Erythroblast (primary cell): ENCODE measurements around the gene ATXN7.

Experiments used
- DNase-seq, 2 experiments: peaks; one replicate each; lab custom pipeline; 2025; lab: John Stamatoyannopoulos, UW
- GATA1 ChIP-seq: IDR thresholded peaks from 2 replicates; pipeline ENCODE4 v1.6.1; 2011; ENCODE audit warnings: low read depth, mild to moderate bottlenecking, control low read depth, low read length, moderate library complexity
- POLR2A ChIP-seq: IDR thresholded peaks from 2 replicates; pipeline ENCODE4 v1.6.1; 2011; ENCODE audit warnings: mild to moderate bottlenecking, low read length

Gene ATXN7

DNA sequence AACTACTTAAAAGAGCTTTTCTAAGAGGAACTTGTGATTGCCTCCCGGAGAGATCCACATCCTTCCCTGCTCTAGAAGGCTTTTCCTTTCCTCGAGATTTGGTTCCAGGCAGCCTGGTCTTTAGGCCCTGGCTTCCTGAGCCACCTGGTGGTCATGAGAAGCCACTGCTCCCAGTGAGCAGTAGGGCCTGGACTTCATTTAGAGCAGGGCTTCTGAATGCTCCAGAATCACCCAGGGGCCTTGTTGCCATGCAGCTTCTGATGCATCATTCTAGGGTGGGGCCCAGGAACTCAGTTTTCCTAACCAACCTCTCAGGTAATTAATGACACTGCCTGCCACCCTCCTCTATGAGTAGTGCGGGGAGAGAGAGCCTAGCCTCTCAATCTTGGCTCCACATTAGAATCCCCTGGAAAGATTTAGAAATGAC is 130.0 kb downstream of the ATXN7 start:
- peak; percentile 71 to 79 for DNase-seq
- no peak for TF ChIP-seq POLR2A
- TF ChIP-seq GATA1 = no peak

DNA sequence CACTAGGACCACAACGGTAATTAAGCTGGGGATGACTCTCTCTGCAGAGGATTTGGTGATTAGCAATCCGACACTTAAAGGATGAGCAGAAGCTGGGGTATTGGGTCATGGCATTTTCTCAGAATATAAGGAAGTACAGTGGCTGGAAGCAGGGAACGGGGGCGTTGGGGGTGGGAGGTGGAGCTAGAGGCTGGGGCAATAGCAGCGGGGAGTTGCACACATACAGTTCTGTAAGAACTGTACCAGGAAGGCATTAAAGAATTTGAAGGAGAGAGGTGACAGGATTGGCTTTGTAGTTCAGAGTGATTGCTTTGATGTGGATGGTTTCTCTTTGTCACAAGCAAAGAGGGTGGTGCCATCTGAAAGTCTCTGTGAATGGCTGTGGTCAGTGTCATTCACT is 131.4 kb downstream of the ATXN7 start:
- no peak for DNase-seq
- no peak for TF ChIP-seq POLR2A
- no peak for TF ChIP-seq GATA1

DNA sequence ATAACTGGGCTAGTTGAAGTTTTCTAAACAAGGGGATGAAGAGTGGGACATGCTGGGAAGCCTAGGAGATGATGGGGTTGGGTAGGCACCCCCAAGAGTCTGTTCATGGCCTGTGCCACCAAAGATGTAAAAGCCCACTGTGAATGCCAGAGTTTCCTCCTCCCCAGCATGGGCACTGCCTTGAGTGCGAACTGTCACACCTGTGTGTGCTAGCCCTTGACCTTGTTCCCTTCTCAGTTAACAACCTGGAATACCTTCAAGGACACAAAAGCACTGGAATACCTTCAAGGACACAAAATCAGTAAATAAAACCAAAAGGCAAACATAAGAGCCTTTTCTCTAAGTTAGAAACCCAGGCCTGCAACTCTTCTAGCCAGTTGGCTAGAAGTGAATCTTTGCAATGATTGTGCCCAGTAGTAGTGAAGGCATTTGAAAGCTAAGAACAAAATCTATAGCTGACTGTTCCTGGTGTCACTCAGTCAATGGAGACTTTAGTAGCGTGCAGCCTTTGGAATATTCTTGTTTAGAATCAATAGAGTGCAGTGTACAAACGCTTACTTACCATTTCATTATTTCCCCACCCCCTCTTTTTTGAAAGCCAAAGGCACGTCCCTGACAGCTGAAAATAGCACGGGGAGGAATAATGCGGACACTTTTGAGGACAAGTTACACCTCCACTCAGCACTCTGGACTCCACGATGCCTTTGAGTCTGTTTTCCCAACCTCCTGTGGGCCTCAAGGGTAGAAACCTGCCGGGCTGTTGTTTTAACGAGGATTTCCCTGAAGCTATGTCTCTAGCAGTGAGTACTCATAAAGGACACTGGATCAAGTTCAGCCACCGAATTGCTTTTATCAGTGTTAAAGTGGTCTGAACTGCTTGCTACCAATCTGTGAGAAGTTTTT is 135.4 kb downstream of the ATXN7 start:
- TF ChIP-seq POLR2A (no peak), GATA1 (no peak)

DNA sequence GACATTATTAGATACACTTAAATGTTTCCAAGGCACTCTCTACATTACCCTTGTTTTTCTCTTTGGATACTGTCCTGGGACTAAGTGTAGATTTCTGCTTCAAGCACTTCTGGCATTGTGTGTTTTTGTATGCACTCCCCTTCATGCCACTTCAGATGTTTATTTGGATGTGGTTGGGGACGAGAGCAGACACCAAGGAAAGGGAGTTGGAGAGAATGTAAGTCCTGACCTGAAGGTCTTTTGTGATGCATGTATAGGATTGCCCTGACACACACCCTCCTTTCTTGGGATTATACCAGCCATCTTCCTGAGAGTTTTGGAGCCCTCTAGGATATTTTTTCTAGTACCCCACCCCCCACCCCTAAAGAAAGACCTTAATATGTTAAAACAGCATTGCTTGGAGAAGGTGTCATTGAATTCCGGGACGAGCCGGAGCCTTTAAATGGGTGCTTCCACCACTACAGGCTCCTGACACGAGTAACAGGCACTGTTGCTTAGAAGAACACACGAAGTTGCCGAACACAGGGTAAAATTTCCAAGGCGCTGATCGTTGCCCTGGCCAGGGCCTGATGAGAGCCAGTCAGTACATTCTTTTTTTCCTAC is 136.9 kb downstream of the ATXN7 start:
- no peak for TF ChIP-seq POLR2A
- no peak for TF ChIP-seq GATA1
- no peak for DNase-seq

More for the DNA sequence above, 135.4 kb downstream of the ATXN7 start:
- DNase-seq = no peak

DNA sequence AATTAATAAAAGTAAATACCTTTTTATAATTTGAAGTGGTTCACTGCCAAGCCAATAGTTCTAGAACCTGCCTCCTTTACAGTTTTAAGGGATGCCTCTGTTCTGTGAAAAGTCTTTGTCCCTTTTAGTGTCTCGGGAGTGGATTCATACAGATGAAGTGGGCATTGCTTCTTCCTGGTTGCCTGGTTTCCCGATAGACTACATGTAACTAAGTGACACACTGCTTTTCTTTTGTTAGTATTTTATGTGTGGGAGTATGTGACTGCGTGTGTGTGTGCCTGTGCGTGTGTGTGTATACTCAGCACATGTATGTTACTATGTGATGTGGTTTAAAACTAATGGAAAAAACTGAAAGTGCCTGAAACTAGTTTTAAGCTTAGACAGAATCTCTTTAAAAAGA is 138.6 kb downstream of the ATXN7 start:
- no peak for DNase-seq
- TF ChIP-seq POLR2A (no peak), GATA1 (no peak)

DNA sequence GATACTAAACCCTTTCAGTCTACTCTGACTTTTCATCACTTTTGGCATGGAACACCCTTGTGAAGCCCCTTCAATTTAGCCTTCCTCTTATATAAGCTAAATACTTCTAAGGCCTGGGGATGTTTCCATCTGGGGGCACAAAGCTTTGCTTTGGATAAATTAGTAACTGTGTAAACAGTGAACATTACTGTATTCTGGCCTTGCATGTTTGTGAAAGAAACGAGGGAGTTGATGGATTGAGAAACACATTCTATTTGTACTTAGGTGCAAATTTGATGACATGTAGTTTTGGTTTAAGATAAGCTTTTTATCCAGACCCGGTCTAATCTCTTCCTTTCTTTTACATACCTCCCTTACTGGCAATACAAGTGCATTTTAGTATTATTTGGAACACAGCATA is 139.9 kb downstream of the ATXN7 start:
- TF ChIP-seq POLR2A (no peak), GATA1 (no peak)
- DNase-seq = no peak

DNA sequence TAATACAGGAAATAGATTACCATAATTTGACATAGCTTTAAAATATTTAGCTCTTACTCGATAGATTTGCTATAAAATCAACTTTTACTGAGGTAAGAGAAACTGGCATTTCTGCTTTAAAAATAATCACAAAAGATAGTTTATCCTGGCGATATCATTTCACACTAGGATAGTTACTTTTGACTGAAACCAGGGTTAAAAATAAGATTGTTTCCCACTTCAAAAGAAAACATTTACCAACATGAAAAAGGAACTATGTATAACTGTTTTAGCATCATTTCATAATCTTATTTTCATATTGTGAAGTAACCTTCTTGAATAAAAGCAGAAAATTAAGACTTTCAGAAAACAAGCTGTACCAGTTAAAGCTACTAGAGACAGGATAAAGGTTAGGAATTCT is 144.3 kb downstream of the ATXN7 start:
- TF ChIP-seq GATA1 (no peak), POLR2A (no peak)
- no peak for DNase-seq

DNA sequence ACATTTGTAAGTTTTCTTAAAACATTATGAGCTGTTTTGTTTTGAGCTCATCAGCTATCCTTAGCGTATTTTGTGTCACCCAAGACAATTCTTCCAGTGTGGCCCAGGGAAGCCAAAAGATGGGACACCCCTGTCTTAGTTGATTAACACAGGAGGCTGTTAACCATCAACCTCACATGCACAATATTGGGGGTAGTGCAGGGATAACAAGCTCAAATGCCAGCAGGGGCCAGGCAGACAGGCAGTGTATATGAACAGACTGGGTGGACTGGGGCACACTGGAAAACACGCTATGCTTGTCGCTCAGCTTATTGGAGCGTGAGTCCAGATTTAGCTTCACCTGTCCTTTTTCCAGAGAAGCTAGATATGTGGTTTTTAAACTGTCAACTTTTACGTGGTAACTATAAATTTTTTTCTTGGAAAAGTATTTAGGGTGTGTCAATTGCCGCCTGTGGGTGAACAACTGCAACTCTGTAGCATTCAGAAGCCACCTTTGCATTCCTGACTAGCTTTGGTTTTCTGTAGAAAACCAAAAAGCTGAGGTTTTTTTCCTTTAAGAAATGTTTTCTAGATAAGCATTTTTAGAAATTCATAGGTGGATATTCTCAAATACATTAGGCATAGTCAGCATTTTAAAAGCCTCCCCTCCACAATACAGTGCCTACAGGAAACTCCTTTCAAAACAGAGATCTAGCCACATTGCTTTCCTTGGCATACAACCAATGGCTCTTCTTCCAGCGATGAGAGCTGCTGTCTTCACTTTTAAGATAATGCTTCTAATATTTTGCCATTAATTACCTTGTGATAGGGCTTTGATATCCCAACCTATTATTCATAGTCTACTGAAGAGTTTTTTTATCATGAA is 145.1 kb downstream of the ATXN7 start:
- TF ChIP-seq GATA1 = no peak
- TF ChIP-seq POLR2A = no peak
- no peak for DNase-seq

DNA sequence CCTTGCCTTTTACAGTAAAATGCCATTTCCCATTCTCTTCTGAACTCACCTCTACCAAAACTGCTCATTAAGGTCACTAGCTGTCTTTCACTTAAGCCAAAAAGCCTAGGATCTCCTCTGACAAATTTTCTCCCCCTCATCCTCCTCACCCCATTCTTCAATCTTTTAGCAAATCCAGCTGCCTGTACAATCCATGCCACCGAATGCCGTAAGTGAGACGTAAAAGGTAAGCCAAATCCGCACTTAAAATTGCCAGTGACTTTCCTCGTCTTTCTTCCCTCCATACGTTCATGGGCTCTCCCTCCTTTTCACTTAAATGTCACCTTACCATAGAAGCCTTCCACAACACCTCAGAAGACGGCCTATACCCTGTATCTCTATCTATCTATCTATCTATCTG is 145.9 kb downstream of the ATXN7 start:
- TF ChIP-seq GATA1 (no peak), POLR2A (no peak)
- DNase-seq = no peak

DNA sequence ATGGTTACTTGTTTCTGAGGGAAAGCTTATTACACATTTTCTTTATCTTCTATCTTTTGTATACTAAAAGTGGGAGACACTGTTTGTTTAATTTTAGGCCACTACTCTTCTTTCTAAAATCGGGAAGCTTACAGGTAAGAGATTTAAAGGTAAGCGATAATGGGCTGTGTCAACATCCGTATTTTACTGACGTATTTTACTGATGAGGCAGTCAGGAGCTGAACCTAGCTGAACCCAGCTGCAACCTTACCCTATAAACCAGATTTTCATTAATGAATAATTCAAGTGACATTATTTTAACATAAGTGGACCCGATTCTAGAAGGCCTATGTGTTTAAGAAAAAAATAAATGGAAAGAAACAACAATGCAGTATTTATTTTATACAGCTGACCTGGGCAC is 146.5 kb downstream of the ATXN7 start:
- DNase-seq = no peak
- TF ChIP-seq POLR2A (no peak), GATA1 (no peak)

DNA sequence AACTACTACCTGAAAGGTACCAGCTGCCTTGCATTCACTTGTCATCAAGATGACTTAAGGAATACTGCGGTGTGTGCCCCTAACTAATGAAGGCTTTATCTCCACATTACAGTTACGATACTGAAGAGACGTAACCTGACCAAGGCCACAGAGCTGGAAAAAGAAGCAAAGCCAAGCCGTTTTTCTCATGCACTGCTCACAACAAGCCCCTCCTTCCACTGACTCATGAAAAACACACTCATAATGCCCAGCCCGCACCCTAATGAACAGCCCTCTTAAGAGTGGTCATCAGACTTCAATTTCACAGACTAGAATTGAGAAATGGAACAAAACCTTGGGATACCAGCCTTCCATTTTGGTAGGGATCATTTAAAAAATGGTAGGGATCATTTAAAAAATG is 148.0 kb downstream of the ATXN7 start:
- TF ChIP-seq POLR2A = peak; percentile 5
- no peak for TF ChIP-seq GATA1
- DNase-seq = peak; percentile 56 to 67

DNA sequence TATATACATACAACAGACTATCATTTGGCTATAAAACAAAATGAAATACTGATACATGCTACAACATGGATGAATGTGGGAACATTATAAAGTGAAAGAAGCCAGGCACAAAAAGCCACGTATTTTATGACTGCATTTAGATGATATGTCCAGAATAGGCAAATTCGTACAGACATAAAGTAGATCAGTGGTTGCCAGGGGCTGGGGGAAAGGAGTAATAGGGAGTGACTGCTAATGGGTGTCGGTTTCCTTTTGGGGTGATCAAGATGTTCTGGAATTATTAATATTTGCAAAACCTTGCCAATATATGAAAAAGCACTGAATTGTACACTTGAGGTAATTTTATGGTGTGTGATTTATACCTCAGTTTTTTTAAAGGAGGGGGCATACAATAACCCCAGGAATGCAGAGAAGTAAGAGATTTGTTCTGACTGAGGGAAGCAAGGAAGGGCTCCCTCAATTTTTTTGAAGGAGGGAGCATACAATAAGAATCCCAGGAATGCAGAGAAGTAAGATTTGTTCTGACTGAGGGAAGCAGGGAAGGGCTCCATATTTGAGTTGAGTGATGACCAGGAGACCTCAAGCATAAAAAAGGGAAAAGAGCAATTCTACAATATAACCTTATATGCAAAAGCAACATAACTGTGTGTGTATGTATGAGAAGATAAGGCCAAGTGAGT is 153.4 kb downstream of the ATXN7 start:
- no peak for DNase-seq
- TF ChIP-seq POLR2A (no peak), GATA1 (no peak)

DNA sequence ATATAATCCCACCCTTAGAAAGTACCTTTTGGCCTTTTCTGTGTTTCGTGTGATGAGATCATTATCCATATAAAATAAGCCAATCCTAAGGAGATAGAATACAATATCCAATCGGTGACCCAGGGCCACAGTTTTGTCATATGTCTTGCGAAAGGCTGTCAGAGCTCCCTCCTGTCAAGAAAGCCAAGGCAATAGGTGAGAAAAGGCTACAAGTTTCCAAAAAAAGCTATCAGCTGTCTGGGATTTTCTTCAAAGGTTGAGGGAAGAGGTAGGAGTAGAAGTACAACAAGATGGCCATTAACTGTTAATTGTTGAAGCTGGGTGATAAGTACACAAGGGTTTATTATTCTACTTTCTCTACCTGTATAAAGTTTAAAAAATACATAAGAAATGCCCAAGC is 155.6 kb downstream of the ATXN7 start:
- no peak for TF ChIP-seq POLR2A
- TF ChIP-seq GATA1 = no peak
- no peak for DNase-seq
